Kidney epithelial cell (primary cell): Measurements from ENCODE around the gene SYTL3. TPM values are rescaled to one million over a fixed set of nuclear protein-coding genes. Genes with fewer than 3 reads are reported as not detected.
"Not testable (repeated sequence)": the region's sequence is repeated elsewhere in the genome, so short reads cannot be mapped to it uniquely, and the experiment has no call there.

Source experiments
- DNase-seq: peaks from one replicate; pipeline ENCODE4 v3.0.0-alpha.2; 2010; ENCODE audit warnings: low read depth
- H3K27me3 ChIP-seq: 2 replicates; pipeline ENCODE4 v1.6.0; 2011; ENCODE audit warnings: low read length; ENCODE audit not compliant: control insufficient read depth, insufficient read depth
- H3K36me3 ChIP-seq: 2 replicates; pipeline ENCODE4 v1.5.1; 2011; ENCODE audit warnings: low read length; ENCODE audit not compliant: control insufficient read depth, insufficient read depth
- H3K4me3 ChIP-seq: 2 replicates; pipeline ENCODE4 v1.5.1; 2011; ENCODE audit warnings: low read depth, mild to moderate bottlenecking, control low read depth, low read length
- CTCF ChIP-seq: IDR thresholded peaks from 2 replicates; pipeline ENCODE4 v1.5.1; 2011; ENCODE audit warnings: mild to moderate bottlenecking, moderate library complexity, low read length, control low read depth, inconsistent platforms; ENCODE audit not compliant: insufficient read depth, poor library complexity, severe bottlenecking
- total RNA-seq: library from RNA; depleted of rRNA; stranded (reverse); fragments of >200 nt; gene quantifications from 2 replicates; pipeline ENCODE4 v1.2.3, GENCODE V29; 2015

Gene SYTL3
- total RNA-seq, 1 donor from 2014 or later = 3.6 TPM

GRCh38 chr6:158611541-158612370 is 38.1 kb upstream of the SYTL3 start:
- no peak overlapping the region for H3K4me3 ChIP-seq
- H3K27me3 ChIP-seq = no peaks in the 10 kb centered on the region
- H3K36me3 ChIP-seq = peaks cover 3% of the 10 kb centered on the region
- no peak for DNase-seq
- no peak for TF ChIP-seq CTCF

GRCh38 chr6:158614606-158615005 is 35.2 kb upstream of the SYTL3 start:
- not testable (repeated sequence) for DNase-seq, H3K27me3 ChIP-seq, H3K4me3 ChIP-seq, H3K36me3 ChIP-seq

- not testable (repeated sequence) for DNase-seq, H3K27me3 ChIP-seq, H3K36me3 ChIP-seq, H3K4me3 ChIP-seq
Observed at GRCh38 chr6:158618289-158618688, 31.6 kb upstream of the SYTL3 start.

GRCh38 chr6:158619922-158620801 is 29.7 kb upstream of the SYTL3 start:
- no peaks in the 10 kb centered on the region for H3K36me3 ChIP-seq
- H3K27me3 ChIP-seq = no peaks in the 10 kb centered on the region
- no peak for DNase-seq
- H3K4me3 ChIP-seq = no peak overlapping the region
- TF ChIP-seq CTCF = no peak

GRCh38 chr6:158620963-158621693 is 28.7 kb upstream of the SYTL3 start:
- no peak for TF ChIP-seq CTCF
- no peaks in the 10 kb centered on the region for H3K27me3 ChIP-seq

GRCh38 chr6:158621694-158622544 is 27.9 kb upstream of the SYTL3 start:
- no peaks in the 10 kb centered on the region for H3K27me3 ChIP-seq
- no peaks in the 10 kb centered on the region for H3K36me3 ChIP-seq
- DNase-seq = no peak
- no peak for TF ChIP-seq CTCF
- H3K4me3 ChIP-seq = no peak overlapping the region

More at GRCh38 chr6:158620963-158621693, 28.7 kb upstream of the SYTL3 start:
- DNase-seq = no peak
- H3K36me3 ChIP-seq = no peaks in the 10 kb centered on the region
- no peak overlapping the region for H3K4me3 ChIP-seq
